Measurements from ENCODE around the gene FBXL3. TPM values are rescaled to one million over a fixed set of nuclear protein-coding genes. Genes with fewer than 3 reads are reported as not detected.

Gene FBXL3
- total RNA-seq, 6 experiments from 2014 or later = 31.6 to 36.5 (median 34.8) TPM

DNA sequence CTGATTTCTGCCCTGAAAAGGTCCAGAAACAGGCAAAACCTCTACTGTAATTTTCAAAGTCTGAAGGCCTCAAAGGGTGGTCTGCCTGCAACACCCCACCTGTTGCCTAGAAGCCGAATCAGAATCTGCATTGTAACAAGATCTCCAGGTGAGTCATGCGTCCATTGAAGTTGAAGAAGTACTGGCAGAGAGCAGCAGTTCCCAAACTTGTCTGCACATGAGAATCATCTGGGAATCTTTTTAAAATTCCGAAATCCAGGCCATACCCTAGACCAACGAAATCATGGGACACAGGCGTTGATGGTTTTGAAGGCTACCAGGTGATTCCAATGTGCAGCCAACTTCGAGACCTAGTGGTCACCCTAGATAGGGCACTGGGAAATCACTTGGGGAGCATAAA lies 51.1 kb downstream of the FBXL3 start:
- no peak overlapping the region for H3K27ac Mint-ChIP-seq

DNA sequence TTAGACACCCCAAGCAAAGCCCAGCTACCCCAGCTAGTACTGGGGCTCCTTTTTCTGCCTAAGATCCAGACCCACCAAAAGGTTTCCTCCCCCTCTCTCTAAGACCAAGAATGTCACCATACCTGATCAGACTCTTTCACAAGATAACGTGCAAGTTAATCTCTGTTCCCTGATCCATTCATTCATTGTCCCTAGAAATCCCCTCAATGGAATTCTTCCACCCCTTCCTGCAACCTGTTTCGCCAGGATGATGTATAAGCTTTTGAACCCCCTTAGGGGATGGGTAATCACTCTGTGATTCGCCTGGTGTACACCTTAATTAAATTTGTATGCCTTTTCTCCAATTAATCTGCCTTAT lies 52.4 kb downstream of the FBXL3 start:
- H3K27ac Mint-ChIP-seq = no peak overlapping the region
- no peak for TF ChIP-seq CTCF (IDR thresholded peaks at IDR 0.05)
- H3K4me1 Mint-ChIP-seq (ENCODE audit: low read depth) = peaks cover 10% of the 10 kb centered on the region
- no peak overlapping the region for H3K4me3 Mint-ChIP-seq
- DNase-seq = no peak
- peaks cover 24% of the 10 kb centered on the region for H3K27me3 Mint-ChIP-seq (ENCODE audit: insufficient read depth)
- H3K36me3 Mint-ChIP-seq (ENCODE audit: low read depth) = no peaks in the 10 kb centered on the region
- H3K9me3 Mint-ChIP-seq = no peaks in the 10 kb centered on the region

More for the DNA sequence above, 51.1 kb downstream of the FBXL3 start:
- no peaks in the 10 kb centered on the region for H3K9me3 Mint-ChIP-seq
- no peak for DNase-seq
- H3K4me1 Mint-ChIP-seq (ENCODE audit: low read depth) = peaks cover 9% of the 10 kb centered on the region
- peaks cover 19% of the 10 kb centered on the region for H3K27me3 Mint-ChIP-seq (ENCODE audit: insufficient read depth)
- TF ChIP-seq CTCF (IDR thresholded peaks at IDR 0.05) = no peak
- no peaks in the 10 kb centered on the region for H3K36me3 Mint-ChIP-seq (ENCODE audit: low read depth)
- H3K4me3 Mint-ChIP-seq = no peak overlapping the region

- peaks cover 16% of the 10 kb centered on the region for H3K4me1 Mint-ChIP-seq (ENCODE audit: low read depth)
- no peak for TF ChIP-seq CTCF (IDR thresholded peaks at IDR 0.05)
- H3K9me3 Mint-ChIP-seq = no peaks in the 10 kb centered on the region
- no peak overlapping the region for H3K27ac Mint-ChIP-seq
- no peak overlapping the region for H3K4me3 Mint-ChIP-seq
- no peak for DNase-seq
- H3K27me3 Mint-ChIP-seq (ENCODE audit: insufficient read depth) = peaks cover 24% of the 10 kb centered on the region
- H3K36me3 Mint-ChIP-seq (ENCODE audit: low read depth) = no peaks in the 10 kb centered on the region
These were observed 52.9 kb downstream of the FBXL3 start for GRCh38 chr13:76973920-76974617.

DNA sequence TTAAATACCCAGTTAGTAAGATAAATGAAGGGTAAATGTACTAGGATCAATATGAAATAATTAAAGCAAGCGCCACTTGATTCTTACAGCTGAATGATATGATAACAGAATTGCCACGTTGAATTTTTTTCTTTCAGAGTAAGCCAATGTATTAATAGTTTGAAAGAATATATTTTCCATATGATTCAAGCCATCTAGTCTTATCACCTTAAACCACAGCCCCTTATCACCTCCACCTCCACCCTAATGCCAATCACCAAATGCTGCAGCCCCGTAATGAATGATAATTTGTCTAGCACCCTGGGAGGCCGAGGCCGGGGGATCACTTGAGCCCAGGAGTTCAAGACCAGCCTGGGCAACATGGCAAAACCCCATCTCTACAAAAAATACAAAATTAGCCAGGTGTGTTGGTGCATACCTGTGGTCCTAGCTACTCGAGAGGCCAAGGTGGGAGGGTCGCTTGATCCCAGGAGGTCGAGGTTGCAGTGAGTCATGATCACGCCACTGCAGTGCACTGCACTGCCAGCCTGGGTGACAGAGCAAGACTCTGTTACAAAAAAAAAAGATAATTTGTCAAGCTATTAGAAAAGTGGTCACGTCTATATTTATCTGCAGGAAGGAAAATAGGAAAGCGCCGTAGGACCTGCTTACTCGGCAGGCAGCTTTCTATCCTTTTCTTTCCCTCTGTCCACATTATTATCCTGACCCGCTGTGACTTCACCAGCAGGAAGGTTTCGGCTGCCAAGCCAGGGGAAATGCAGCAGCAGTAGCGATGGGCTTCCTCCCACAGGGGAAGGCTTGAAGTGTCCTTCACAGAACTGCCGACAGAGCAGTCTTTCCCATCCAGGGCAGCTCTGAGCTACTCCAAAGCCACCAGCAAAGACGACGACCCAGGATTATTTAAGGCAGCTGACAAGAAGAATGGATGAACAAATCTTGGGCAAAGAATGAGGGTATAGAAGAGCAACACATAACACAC lies 54.8 kb downstream of the FBXL3 start:
- Mint-ChIP-seq H3K36me3 (ENCODE audit: low read depth) (no peaks in the 10 kb centered on the region), H3K4me1 (ENCODE audit: low read depth) (peaks cover 16% of the 10 kb centered on the region), H3K9me3 (no peaks in the 10 kb centered on the region), H3K27me3 (ENCODE audit: insufficient read depth) (peaks cover 24% of the 10 kb centered on the region), H3K4me3 (no peak overlapping the region), H3K27ac (no peak overlapping the region)
- no peak for TF ChIP-seq CTCF (IDR thresholded peaks at IDR 0.05)
- DNase-seq = no peak

- H3K27ac Mint-ChIP-seq = no peak overlapping the region
- no peak for TF ChIP-seq CTCF (IDR thresholded peaks at IDR 0.05)
- H3K4me1 Mint-ChIP-seq (ENCODE audit: low read depth) = peaks cover 15% of the 10 kb centered on the region
- peaks cover 27% of the 10 kb centered on the region for H3K27me3 Mint-ChIP-seq (ENCODE audit: insufficient read depth)
- H3K4me3 Mint-ChIP-seq = no peak overlapping the region
- no peaks in the 10 kb centered on the region for H3K9me3 Mint-ChIP-seq
- H3K36me3 Mint-ChIP-seq (ENCODE audit: low read depth) = no peaks in the 10 kb centered on the region
- no peak for DNase-seq
These were observed 55.7 kb downstream of the FBXL3 start for GRCh38 chr13:76971215-76971614.
